HG03039 (cell line): ENCODE data around the gene VPS35L.

Experiments used
- ATAC-seq: cut with Tn5 transposase; IDR thresholded peaks from one replicate; pipeline ENCODE4 v1.9.1; 2021; ENCODE audit warnings: mild to moderate bottlenecking, moderate library complexity; ENCODE audit not compliant: unreplicated experiment

Gene VPS35L

GRCh38 chr16:19690196-19690595 is 134.7 kb downstream of the VPS35L start:
- ATAC-seq: no peak

GRCh38 chr16:19691161-19691711 is 135.7 kb downstream of the VPS35L start:
- ATAC-seq: no peak

DNA sequence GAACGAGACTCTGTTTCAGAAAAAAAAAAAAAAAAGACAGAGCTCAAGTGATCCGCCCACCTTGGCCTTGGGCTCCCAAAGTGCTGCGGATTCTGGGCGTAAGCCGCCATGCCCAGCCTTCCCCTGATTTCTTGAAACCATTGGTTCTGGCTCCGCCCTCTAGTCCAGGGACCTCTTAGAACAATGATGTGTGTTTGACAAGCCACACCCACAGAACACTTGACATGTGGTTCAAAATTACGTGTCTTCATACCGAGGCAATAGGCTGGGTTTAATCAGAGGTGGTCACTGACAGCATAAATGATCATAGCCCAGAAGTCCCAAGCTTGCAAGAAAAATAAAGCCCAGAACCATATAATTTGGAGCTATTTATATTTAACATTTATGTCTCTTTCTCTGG is 139.5 kb downstream of the VPS35L start:
- ATAC-seq: no peak

DNA sequence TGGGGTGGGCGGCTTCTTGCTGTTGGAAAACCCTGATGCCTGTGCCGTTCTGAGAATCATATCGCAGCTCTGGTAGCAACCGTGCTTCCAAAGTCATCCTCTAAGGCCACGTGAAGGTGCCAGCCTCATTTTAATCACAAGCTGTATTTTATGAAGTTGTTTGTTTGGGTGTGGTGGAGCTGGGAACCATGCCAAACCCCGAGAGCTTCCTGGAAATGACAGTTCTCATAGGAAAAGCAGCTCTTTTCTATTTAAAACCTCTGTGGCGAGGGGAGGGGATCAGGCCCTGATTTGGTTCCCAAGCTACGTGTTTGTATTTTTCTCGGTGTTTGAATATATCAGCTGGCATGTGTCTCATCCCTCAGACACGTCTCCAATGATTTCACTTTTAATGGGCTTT is 140.8 kb downstream of the VPS35L start:
- no peak for ATAC-seq

DNA sequence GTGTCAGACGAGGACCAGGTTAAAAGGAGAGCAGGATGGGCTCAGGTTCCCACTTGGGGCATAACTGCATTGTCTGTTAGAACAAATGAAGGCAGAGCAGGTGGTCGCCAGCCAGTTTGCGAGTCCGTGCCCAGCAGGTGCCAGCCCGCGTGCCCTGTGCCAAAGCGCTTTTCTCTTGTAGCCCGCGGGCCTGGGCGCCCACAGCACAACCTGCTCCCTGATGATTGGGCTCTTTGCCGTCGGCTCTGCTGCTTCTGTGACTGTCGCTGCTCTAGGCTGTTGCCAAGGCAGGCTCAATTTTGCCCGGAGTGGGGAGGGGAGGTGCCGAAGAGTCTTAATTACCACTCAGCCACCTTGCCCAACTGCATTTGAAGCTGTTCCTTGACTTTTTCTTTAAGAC is 141.5 kb downstream of the VPS35L start:
- no peak for ATAC-seq

DNA sequence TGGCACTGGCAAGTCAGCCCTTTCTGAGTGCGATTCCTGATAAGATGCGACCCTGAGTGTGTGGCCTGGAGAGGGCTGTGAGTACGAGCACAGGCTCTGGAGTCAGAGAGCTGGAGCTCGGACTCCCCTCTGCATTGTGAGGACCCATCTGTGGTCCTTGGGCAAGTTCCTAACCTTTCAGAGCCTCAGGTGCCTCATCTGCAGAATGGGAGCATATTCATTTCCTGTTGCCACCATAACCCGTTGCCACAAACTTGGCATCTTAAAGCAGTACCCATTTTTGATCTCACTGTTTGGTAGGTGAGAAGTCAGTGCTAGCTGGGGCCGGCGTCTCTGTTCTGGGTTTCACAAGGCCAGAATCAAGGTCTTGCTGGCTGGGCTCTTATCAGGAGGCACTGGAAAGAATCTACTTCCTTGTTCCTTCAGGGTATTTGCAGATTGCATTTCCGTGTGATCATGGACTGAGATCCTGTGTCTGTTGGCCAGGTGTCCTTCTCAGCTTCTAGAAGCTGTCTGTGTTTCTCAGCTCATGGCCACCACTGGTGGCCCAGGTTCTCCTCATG is 142.3 kb downstream of the VPS35L start:
- no peak for ATAC-seq

- no peak for ATAC-seq
Measured at GRCh38 chr16:19698480-19699465, 143.3 kb downstream of the VPS35L start.

- ATAC-seq: no peak
Measured at GRCh38 chr16:19699472-19699871, 144.0 kb downstream of the VPS35L start.

DNA sequence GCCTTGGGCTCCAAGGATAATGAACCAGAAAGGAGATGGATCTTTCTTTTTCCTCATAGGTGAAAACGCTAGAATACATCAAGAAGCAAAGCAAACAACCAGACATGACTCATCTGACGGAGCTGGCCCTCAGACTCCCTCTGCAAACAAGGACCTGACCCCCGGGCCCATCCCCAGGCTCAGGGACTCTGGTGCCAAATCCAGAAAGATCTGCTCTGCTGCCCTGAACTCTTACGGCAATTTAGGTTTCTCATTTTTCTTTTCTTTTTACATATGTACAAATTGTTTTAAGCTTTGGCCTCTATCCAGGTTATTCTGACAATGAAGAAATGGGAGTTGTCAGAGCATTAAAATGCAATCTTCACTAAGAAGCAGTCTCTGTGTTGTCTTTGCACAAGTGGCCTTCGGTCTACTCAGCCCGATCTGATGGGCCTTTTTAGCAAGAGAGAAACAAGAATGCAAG is 144.8 kb downstream of the VPS35L start:
- ATAC-seq: no peak

DNA sequence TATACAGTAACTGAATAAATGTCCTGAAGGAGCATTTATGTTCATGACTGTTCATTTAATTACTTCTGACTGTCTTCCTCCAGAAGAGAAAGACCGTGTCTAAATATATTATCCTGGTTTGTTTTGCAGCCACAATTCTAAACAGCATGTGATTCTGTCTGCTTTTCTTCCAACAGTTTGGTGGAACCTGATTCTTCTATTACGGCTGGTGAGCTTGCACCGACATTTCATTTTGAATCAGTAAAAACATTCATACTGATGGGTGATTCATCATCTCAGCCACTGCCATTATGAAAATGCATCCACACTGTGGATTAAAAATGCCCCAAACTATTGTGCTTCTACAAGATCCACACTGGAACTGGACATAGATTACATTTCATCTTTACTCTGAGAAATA is 145.6 kb downstream of the VPS35L start:
- no peak for ATAC-seq

- no peak for ATAC-seq
Measured at GRCh38 chr16:19703172-19703889, 147.8 kb downstream of the VPS35L start.

GRCh38 chr16:19704321-19705145 is 149.0 kb downstream of the VPS35L start:
- ATAC-seq: no peak

DNA sequence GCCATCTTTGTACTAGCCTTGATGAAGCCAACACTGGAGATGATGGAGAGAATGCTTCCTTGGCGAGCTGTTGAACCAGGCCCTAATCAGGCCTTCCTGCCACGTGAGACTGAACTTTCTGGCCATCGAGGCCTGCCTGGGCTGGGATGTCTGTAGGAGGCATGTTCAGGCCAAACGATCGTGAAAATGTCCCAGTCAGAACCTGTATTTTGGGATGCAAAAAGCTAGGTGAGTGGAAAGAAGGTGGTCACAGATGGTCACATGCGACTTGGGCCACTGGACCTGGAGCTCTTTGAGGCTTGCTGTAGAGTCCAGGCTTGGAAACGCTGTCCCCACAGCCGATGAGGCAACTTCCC is 149.6 kb downstream of the VPS35L start:
- no peak for ATAC-seq

- ATAC-seq: no peak
Measured at GRCh38 chr16:19705843-19706242, 150.3 kb downstream of the VPS35L start.

GRCh38 chr16:19706846-19707245 is 151.3 kb downstream of the VPS35L start:
- ATAC-seq: no peak

- ATAC-seq: no peak
Measured at GRCh38 chr16:19707569-19708295, 152.2 kb downstream of the VPS35L start.

GRCh38 chr16:19708296-19709205 is 153.0 kb downstream of the VPS35L start:
- no peak for ATAC-seq

DNA sequence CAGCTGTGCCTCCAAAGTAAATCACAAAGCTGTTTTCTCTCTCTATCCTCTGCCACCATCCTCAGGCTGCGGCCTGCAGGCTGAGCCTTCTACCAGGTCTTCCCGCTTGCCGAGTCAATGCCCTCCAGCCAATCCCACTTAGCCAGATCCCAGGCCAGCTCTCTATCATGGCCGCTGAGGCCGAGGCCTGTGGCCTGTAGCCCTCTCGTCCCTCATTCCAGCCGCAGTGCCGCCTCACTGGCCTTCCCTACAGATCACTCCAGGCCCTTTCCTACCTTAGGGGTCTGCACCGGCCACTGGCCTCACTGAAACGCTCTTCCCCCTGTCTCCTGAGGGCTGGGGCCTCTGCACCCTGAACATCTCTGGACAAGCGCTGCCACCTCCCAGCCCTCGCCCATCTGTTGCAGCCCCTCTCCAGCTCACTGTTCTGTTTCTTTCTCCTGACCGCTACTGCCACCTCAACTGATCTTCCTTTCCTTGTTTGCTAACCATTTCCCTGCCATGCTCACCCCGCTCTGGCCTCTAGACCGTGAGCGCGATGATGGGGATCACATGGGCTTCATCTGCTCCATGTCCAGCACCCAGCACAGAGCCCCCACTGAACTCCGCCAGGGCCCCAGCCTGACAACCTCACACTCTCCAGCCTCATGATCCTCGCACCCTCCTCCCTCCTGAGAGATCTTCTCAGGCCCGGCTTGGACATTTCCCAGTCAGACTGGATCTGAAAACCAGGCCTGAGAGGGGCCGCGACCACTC is 154.1 kb downstream of the VPS35L start:
- ATAC-seq: no peak
